HG02884 (cell line): ENCODE measurements around the gene PRPH.
"Not testable (repeated sequence)": the region's sequence is repeated elsewhere in the genome, so short reads cannot be mapped to it uniquely, and the experiment has no call there.

Experiments
- ATAC-seq: cut with Tn5 transposase; IDR thresholded peaks from one replicate; pipeline ENCODE4 v1.9.1; 2021; ENCODE audit warnings: mild to moderate bottlenecking, moderate library complexity; ENCODE audit not compliant: unreplicated experiment

PRPH gene

GRCh38 chr12:49276304-49277290 lies 18.4 kb upstream of the PRPH start:
- no peak for ATAC-seq

DNA sequence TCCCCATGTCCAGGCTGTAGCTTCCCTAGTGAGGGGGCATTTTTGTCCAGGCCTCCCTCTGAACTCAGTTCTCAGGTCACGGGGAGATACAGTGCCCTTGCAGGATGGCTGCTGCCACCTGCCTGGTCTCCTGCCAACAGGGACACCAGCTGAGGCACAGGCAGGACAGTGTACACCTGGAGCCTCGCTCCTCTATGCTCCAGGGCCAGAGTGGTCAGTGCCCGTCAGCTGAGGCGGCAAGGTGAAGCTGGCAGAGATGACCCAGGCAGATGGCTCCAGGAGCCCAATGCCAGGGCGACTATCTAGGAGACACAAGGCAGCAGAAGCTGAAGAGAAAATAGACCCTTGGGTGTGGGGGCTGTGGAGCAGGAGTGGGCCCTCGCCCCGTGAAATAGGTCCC lies 17.5 kb upstream of the PRPH start:
- no peak for ATAC-seq

DNA sequence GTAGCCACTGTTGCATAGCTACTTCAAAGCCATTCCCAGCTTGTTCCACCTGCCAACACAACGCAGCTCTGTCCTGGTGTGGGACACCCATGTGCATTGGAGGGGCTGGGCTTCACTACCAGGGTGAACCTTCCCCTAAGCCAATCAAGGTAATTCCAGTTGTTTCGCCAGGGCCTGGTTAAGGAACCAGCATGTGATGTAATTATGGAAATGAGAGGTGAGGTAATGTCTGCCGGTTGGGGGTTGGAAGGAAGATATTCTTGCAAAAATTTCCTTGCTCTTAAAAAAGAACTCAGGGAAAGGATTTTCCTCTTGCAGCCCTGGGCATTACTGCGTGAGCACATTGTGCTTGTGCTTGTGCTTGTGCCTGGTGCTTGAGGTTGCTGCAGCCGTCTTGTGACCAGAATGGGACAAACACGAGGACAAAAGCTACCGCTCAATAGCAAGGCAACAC lies 15.2 kb upstream of the PRPH start:
- ATAC-seq, result no peak

DNA sequence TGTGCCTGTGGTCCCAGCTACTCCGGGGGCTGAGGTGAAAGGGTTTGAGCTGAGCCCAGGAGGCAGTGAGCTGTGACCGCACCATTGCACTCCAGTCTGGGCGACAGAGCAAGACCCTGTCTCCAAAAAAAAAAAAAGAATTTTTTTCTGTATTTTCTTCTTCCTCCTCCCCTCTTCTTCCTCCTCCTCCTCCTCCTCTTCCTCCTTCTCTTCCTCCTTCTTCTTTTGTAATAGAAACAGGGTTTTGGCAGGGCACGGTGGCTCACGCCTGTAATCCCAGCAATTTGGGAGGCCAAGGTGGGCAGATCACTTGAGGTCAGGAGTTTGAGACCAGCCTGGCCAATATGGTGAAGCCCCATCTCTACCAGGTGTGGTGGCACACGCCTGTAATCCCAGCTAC lies 14.4 kb upstream of the PRPH start:
- ATAC-seq, result not testable (repeated sequence)

GRCh38 chr12:49282302-49282701 lies 12.6 kb upstream of the PRPH start:
- no peak for ATAC-seq

GRCh38 chr12:49282740-49283375 lies 12.1 kb upstream of the PRPH start:
- ATAC-seq, result not testable (repeated sequence)

- no peak for ATAC-seq
Observed at GRCh38 chr12:49283541-49284429, 11.2 kb upstream of the PRPH start.

DNA sequence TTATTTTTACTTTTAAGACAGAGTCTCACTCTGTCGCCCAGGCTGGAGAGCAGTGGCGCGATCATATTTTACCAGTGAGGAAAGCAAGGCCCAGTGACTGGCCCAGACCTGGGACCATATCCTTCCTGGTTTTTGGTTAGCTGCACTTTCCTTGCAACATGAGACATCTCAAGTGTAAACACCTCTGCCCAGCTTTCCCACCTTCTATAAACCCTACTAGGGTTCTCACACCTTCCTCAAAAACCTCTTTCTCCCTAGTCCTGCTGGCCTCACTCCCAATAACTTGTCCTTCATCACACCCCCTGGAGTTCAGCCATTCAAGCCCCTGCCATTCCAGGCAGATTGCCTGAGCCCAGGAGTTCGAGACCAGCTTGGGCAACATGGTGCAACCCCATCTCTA lies 10.3 kb upstream of the PRPH start:
- no peak for ATAC-seq

DNA sequence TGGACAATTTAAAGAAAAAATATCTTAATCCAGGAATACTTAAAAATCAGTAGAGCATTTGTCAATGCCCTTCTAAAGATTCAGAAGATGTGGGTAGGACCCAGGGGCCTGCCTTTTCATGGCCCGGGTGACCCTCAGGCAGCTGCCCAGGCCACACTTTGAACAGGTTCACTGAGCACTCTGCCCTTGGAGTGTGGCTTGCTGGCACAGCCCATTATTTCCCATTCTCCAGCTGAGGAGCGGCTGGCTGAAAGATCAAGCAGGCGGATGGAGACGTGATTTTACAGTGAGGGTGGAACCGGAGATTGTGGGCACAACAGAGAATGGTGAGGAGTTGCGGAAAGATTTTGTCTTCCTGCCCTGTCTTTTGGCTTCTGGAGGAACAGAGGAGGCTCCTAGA lies 7.1 kb upstream of the PRPH start:
- no peak for ATAC-seq

GRCh38 chr12:49288412-49288853 lies 6.5 kb upstream of the PRPH start:
- ATAC-seq, result no peak

GRCh38 chr12:49288922-49289555 lies 5.9 kb upstream of the PRPH start:
- no peak for ATAC-seq

DNA sequence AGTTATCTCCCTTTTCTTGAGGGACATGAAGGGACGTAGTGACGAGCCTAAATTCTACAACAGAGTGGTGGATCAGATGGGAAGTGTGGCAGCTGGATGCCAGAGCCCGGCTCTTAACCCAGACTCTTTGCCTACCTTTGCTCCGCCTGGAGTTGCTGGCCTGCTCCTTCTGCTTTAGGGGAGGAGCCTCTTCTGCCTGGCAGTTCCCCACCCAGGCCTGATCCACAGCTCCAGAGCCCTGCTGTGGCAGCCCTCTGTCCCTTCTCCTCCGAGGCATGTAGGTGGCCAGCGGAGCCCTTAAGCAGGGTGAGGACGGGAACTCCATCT lies 2.3 kb upstream of the PRPH start:
- no peak for ATAC-seq

- no peak for ATAC-seq
Observed at GRCh38 chr12:49293056-49293956, 1.6 kb upstream of the PRPH start.

DNA sequence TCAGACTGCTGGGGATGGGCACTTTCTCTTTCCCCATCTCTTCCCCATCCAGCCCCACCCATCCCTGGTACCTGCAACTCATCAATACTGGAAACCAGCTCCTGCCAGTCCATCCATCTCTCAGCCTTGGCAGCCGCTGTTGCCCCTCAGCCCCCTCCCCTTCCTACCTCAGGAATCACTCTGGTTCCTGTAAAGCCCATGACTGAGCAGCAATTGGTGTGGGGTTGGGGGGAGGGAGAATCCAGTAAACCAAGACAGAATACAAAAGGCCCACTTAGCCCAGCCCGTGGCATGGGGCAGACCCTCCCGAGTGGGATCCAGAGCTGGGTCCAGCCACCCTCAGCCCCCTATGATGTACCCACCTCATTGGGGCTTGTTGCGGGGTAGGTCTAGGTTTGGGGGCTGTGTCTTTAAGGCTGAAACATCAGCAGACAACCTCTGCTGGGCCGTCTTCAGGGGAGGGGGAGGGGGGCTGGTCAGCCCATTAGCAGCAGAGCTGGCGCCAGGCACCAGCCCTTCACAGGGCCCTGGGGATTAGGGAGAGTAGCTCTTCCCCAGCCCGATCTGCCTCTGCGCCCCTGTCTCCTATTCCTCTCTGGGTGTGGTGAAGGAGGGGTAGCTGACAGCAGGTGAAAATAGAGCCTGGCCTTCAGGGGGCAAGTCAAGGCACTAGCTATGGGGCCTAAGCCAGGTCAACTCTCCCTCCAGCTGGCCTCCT lies 702 bp upstream of the PRPH start:
- no peak for ATAC-seq

DNA sequence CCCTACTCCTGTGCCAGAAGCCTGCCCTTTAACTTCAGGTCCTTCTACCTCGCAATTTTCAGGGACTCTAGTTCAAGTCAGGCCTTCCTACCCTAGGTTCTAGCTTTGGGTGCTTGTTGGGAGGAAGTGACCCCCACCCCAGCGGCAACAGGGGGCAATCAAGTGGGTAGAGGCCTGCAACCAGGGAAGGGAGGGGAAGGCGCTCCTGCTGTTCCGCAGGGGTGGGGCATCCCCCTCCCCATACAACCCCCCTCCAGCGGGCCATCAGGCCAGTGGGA lies 204 bp upstream of the PRPH start:
- ATAC-seq, result no peak

GRCh38 chr12:49296034-49296835 lies 1.3 kb downstream of the PRPH start:
- no peak for ATAC-seq

DNA sequence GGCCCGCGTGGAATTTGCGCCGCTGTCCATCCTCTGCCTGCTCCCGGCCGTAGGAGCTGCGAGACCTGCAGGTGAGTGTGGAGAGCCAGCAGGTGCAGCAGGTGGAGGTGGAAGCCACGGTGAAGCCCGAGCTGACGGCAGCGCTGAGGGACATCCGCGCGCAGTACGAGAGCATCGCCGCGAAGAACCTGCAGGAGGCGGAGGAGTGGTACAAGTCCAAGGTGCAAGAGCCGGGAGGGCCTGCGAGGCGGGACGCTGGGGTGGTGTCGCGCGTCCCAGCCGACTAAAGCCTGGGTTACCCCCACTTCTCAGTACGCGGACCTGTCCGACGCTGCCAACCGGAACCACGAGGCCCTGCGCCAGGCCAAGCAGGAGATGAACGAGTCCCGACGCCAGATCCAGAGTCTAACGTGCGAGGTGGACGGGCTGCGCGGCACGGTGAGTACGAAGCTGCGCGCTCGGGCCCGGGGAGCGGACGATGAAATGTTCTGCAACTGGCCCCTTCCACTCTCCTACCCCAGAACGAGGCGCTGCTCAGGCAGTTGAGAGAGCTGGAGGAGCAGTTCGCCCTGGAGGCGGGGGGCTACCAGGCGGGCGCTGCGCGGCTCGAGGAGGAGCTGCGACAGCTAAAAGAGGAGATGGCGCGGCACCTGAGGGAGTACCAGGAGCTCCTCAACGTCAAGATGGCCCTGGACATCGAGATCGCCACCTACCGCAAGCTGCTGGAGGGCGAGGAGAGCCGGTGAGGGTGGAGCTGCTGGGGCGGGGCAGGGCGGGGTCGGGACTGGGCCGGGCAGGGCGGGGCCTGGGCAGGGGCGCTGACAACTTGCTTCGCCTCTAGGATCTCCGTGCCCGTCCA lies 2.1 kb downstream of the PRPH start:
- no peak for ATAC-seq

- no peak for ATAC-seq
Observed at GRCh38 chr12:49297695-49298060, 2.7 kb downstream of the PRPH start.
